PC-3 (cell line): ENCODE results near the gene PHF21B. TPM values are rescaled to one million over a fixed set of nuclear protein-coding genes. Genes with fewer than 3 reads are reported as not detected.

ENCODE experiments used
- ATAC-seq: fragments of 200-7000 bp; cut with Tn5 transposase; 2 replicates; pipeline ENCODE4 v1.9.1; 2020; ENCODE audit warnings: mild to moderate bottlenecking, moderate library complexity
- BruUV-seq: library from RNA; stranded (reverse); fragments of 400-500 nt; replicated peaks from 2 replicates; lab custom pipeline; 2021; lab: Mats Ljungman, UMichigan
- CTCF ChIA-PET: fragments of 300-600 bp; sonication (Branson Sonifier 250); formaldehyde crosslinking; loops from one replicate; lab custom pipeline; 2022; ENCODE audit warnings: antibody characterized with exemption; lab: Charles Lee
- POLR2A ChIA-PET: fragments of 300-600 bp; sonication (Branson Sonifier 250); formaldehyde crosslinking; loops from one replicate; lab custom pipeline; 2022; ENCODE audit warnings: antibody characterized with exemption; ENCODE audit not compliant: unreplicated experiment; lab: Charles Lee
- DNase-seq: peaks from one replicate; pipeline ENCODE4 v3.0.0-alpha.2; 2015
- H2AFZ ChIP-seq: fragments of 300-600 bp; sonication (generic); 2 replicates; pipeline ENCODE4 v1.6.0; 2016; ENCODE audit warnings: antibody characterized with exemption, low read length
- H3F3A ChIP-seq: fragments of 300-600 bp; sonication (generic); one replicate; pipeline ENCODE4 v1.6.0; 2017; ENCODE audit warnings: antibody characterized with exemption, low read length, control low read depth, mild to moderate bottlenecking; ENCODE audit not compliant: unreplicated experiment
- H3K27ac ChIP-seq: fragments of 300-600 bp; sonication (generic); 2 replicates; pipeline ENCODE4 v1.5.1; 2016; ENCODE audit warnings: mild to moderate bottlenecking, low read length
- H3K27me3 ChIP-seq: fragments of 300-600 bp; sonication (generic); 2 replicates; pipeline ENCODE4 v1.6.1; 2016; ENCODE audit warnings: low read length, mixed read lengths
- H3K36me3 ChIP-seq: fragments of 300-600 bp; sonication (generic); 2 replicates; pipeline ENCODE4 v1.6.1; 2016; ENCODE audit warnings: low read depth, mixed run types, low read length, mixed read lengths
- H3K4me1 ChIP-seq: fragments of 300-600 bp; sonication (generic); 2 replicates; pipeline ENCODE4 v1.5.1; 2016; ENCODE audit warnings: low read length; ENCODE audit not compliant: insufficient read depth
- H3K4me2 ChIP-seq: fragments of 300-600 bp; sonication (generic); 2 replicates; pipeline ENCODE4 v1.6.0; 2016; ENCODE audit warnings: low read length
- H3K4me3 ChIP-seq: fragments of 300-600 bp; sonication (generic); 2 replicates; pipeline ENCODE4 v1.5.1; 2016; ENCODE audit warnings: mild to moderate bottlenecking, low read length, mixed read lengths
- H3K79me2 ChIP-seq: fragments of 300-600 bp; sonication (generic); 2 replicates; pipeline ENCODE4 v1.6.1; 2017; ENCODE audit warnings: low read length, mixed read lengths
- H3K9ac ChIP-seq: fragments of 300-600 bp; sonication (generic); 2 replicates; pipeline ENCODE4 v1.6.0; 2016; ENCODE audit warnings: mild to moderate bottlenecking, low read length
- H3K9me2 ChIP-seq: fragments of 300-600 bp; sonication (generic); replicated peaks from 2 replicates; pipeline ENCODE4 v1.6.1; 2016; ENCODE audit warnings: mixed run types, low read length, mixed read lengths
- H3K9me3 ChIP-seq: fragments of 300-600 bp; sonication (generic); 2 replicates; pipeline ENCODE4 v1.6.1; 2016; ENCODE audit warnings: low read length, mixed read lengths
- H4K20me1 ChIP-seq: fragments of 300-600 bp; sonication (generic); 2 replicates; pipeline ENCODE4 v1.6.1; 2016; ENCODE audit warnings: low read length, mixed read lengths
- EZH2 ChIP-seq: fragments of 300-600 bp; sonication (generic); IDR thresholded peaks from one replicate; pipeline ENCODE4 v1.6.1; 2017; ENCODE audit warnings: antibody characterized with exemption, mild to moderate bottlenecking, low read length; ENCODE audit not compliant: unreplicated experiment
- EZH2phosphoT487 ChIP-seq: fragments of 300-600 bp; sonication (generic); IDR thresholded peaks from 2 replicates; pipeline ENCODE4 v1.6.1; 2018; ENCODE audit warnings: mild to moderate bottlenecking, antibody characterized with exemption, low read length, borderline replicate concordance
- intact Hi-C: fragments of 100-400 bp; cut with micrococcal nuclease; formaldehyde crosslinking; loops from 2 replicates; pipeline ENCODE4 v1.9.0; 2023
- total RNA-seq: library from RNA; depleted of rRNA; stranded (reverse); fragments of >200 nt; gene quantifications from 2 replicates; pipeline ENCODE4 v1.2.3, GENCODE V29; 2014
- TF ChIP-seq, protein P1 (sequence below): fragments of 300-600 bp; sonication (generic); conservative IDR thresholded peaks from 2 replicates; pipeline ENCODE4 v1.5.1; 2017; ENCODE audit warnings: antibody characterized with exemption, low read depth, mild to moderate bottlenecking, low read length

PHF21B gene
- total RNA-seq, 1 experiment from 2014 or later = not detected

DNA sequence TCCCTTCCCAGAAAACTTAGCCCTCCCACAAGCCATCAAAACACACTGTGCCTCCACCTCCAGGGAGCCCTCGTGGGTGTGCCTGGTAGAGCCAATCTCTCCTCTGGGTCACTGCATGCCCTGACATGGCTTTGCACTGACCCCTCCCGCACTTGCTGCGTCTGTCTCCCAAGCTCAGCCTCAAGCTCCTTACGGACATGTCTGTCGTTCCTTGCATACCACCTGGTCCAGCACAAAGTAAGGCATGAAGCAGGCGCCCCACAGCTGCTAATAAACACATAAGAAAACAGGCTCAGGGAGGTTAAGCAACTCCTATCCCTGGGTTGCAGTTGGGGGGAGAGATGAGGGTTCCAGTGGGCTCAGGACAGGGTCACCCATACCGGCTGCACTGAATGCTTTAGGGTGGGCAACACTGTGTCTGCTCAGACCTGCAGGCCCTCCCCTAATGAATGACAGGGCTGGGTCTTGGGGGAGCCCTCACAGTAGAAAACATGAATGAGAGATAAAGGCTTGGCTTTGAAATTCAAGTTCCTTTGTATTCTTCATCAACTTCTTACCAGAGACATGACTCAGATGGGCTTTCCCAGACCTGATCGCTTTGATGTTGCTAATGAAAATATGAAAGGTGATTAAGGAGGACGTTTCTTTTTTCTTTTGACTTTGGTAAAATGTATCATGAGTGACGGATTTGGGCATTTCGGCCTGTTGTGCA, 38.0 kb downstream of the PHF21B start:
- no peak overlapping the region for H3K27ac ChIP-seq
- H3F3A ChIP-seq = no peaks in the 10 kb centered on the region
- ChIA-PET CTCF (no interaction called here), POLR2A (no interaction called here)
- no peaks in the 10 kb centered on the region for H4K20me1 ChIP-seq
- H3K4me1 ChIP-seq = no peaks in the 10 kb centered on the region
- H3K4me2 ChIP-seq = no peak overlapping the region
- H2AFZ ChIP-seq = no peak overlapping the region
- no peaks in the 10 kb centered on the region for H3K36me3 ChIP-seq
- no peaks in the 10 kb centered on the region for H3K9me3 ChIP-seq
- peaks cover 5% of the 10 kb centered on the region; the same call in 1 of the 2 replicates for H3K27me3 ChIP-seq
- H3K9ac ChIP-seq = no peak overlapping the region
- no peaks in the 10 kb centered on the region for H3K9me2 ChIP-seq
- H3K79me2 ChIP-seq = no peaks in the 10 kb centered on the region
- DNase-seq = no peak
- ATAC-seq = no peak
- intact Hi-C loops = no loop called here
- H3K4me3 ChIP-seq = no peak overlapping the region
- TF ChIP-seq, protein P1, sequence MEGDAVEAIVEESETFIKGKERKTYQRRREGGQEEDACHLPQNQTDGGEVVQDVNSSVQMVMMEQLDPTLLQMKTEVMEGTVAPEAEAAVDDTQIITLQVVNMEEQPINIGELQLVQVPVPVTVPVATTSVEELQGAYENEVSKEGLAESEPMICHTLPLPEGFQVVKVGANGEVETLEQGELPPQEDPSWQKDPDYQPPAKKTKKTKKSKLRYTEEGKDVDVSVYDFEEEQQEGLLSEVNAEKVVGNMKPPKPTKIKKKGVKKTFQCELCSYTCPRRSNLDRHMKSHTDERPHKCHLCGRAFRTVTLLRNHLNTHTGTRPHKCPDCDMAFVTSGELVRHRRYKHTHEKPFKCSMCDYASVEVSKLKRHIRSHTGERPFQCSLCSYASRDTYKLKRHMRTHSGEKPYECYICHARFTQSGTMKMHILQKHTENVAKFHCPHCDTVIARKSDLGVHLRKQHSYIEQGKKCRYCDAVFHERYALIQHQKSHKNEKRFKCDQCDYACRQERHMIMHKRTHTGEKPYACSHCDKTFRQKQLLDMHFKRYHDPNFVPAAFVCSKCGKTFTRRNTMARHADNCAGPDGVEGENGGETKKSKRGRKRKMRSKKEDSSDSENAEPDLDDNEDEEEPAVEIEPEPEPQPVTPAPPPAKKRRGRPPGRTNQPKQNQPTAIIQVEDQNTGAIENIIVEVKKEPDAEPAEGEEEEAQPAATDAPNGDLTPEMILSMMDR = no peak
- TF ChIP-seq EZH2phosphoT487 (no peak), EZH2 (no peak)
- no TSS peak for BruUV-seq

DNA sequence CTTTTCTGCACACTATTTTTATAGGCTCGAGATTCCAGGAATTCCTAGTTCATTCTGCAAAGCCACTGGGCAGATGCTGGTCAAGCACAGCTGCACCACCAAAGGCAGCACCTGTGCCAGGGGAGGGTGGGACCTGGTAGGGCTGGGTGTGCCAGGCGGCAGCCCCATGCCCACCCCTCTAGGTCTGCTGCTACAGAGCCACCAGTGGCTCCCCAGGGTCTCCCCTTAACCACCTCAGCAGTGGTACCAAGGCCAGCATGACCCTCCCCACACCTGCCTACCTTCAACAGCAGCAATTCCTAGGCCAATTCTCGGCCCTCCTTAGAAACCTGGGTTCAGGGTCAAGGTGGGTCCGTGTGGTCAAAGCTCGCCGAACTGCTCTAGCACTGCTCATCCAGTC, 39.5 kb downstream of the PHF21B start:
- DNase-seq (no peak), ATAC-seq (no peak)
- Histone ChIP-seq H3K9me2 (no peaks in the 10 kb centered on the region), H3K4me2 (no peak overlapping the region), H3K4me1 (no peaks in the 10 kb centered on the region), H4K20me1 (no peaks in the 10 kb centered on the region), H3K27me3 (peaks cover 5% of the 10 kb centered on the region; the same call in 1 of the 2 replicates), H3K4me3 (no peak overlapping the region), H3K27ac (no peak overlapping the region), H3K79me2 (no peaks in the 10 kb centered on the region), H3F3A (no peaks in the 10 kb centered on the region), H3K9me3 (no peaks in the 10 kb centered on the region), H3K36me3 (no peaks in the 10 kb centered on the region), H3K9ac (no peak overlapping the region), H2AFZ (no peak overlapping the region)
- POLR2A ChIA-PET = no interaction called here
- CTCF ChIA-PET = no interaction called here
- no TSS peak for BruUV-seq
- intact Hi-C loops = no loop called here
- TF ChIP-seq, protein P1 = no peak
- TF ChIP-seq EZH2 (no peak), EZH2phosphoT487 (no peak)

DNA sequence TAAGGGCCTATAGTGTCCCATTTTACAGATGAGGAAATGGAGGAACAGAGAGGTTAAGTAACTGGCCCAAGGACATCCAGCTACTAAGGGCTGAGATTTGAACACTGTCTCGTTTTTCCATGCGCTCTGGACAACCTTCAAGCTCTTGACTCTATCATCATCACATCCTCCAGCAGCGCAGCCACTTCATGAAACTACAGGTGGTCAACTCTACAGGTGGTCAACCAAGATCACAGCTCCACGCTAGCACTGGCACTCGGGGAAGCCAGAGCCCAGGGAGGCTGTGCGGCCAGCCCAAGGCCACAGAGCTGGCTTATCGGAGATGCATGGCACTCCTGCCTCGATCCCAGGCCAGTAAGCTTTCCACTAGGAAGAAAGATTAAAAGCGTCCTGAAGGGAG, 40.0 kb downstream of the PHF21B start:
- H3K36me3 ChIP-seq = no peaks in the 10 kb centered on the region
- H3K9ac ChIP-seq = no peak overlapping the region
- no peak overlapping the region for H2AFZ ChIP-seq
- H3K27me3 ChIP-seq = peaks cover 5% of the 10 kb centered on the region; the same call in 1 of the 2 replicates
- no peaks in the 10 kb centered on the region for H3K79me2 ChIP-seq
- H3F3A ChIP-seq = no peaks in the 10 kb centered on the region
- intact Hi-C loops = no loop called here
- ChIA-PET POLR2A (no interaction called here), CTCF (no interaction called here)
- no peak for ATAC-seq
- BruUV-seq = no TSS peak
- H3K4me1 ChIP-seq = no peaks in the 10 kb centered on the region
- H3K9me3 ChIP-seq = no peaks in the 10 kb centered on the region
- H3K4me3 ChIP-seq = no peak overlapping the region
- H3K27ac ChIP-seq = no peak overlapping the region
- no peak for TF ChIP-seq EZH2phosphoT487
- no peak for TF ChIP-seq EZH2
- TF ChIP-seq, protein P1 = no peak
- no peaks in the 10 kb centered on the region for H3K9me2 ChIP-seq
- no peaks in the 10 kb centered on the region for H4K20me1 ChIP-seq
- H3K4me2 ChIP-seq = no peak overlapping the region
- DNase-seq = no peak
